Activated CD8-positive, alpha-beta memory T cell treated with anti-CD3 and anti-CD28 coated beads, Interleukin-2, amount 10 ng/mL, durations not matched to agents 7 days and 5 days (primary cell): Measurements from ENCODE around the gene HSPA12B. TPM values are rescaled to one million over a fixed set of nuclear protein-coding genes. Genes with fewer than 3 reads are reported as not detected.
A peak's percentile ranks its signal among the peaks of the same experiment; 100 is the strongest.
"Not testable (repeated sequence)": the region's sequence is repeated elsewhere in the genome, so short reads cannot be mapped to it uniquely, and the experiment has no call there.

Experiments used
- ATAC-seq: fragments of 150-1000 bp; cut with Tn5 transposase; one replicate; pipeline ENCODE4 v1.10.0; 2021; ENCODE audit warnings: moderate library complexity
- CTCF ChIA-PET: fragments of 350-600 bp; sonication (Branson Sonifier 250); formaldehyde crosslinking; loops from one replicate; lab custom pipeline; 2021; ENCODE audit warnings: antibody characterized with exemption; lab: Charles Lee
- DNase-seq: peaks from one replicate; pipeline ENCODE4 v3.0.0-alpha.2; 2020
- H3K27ac Mint-ChIP-seq: one replicate; pipeline ENCODE4 v1.8.0; 2021; ENCODE audit warnings: mild to moderate bottlenecking, mixed read lengths
- H3K27me3 Mint-ChIP-seq: one replicate; pipeline ENCODE4 v1.8.0; 2021; ENCODE audit warnings: mixed read lengths
- H3K36me3 Mint-ChIP-seq: one replicate; pipeline ENCODE4 v1.8.0; 2021; ENCODE audit warnings: mild to moderate bottlenecking, mixed read lengths
- H3K4me1 Mint-ChIP-seq: one replicate; pipeline ENCODE4 v1.8.0; 2021; ENCODE audit warnings: mixed read lengths
- H3K4me3 Mint-ChIP-seq: one replicate; pipeline ENCODE4 v1.8.0; 2021; ENCODE audit warnings: mild to moderate bottlenecking, moderate library complexity, mixed read lengths
- H3K9me3 Mint-ChIP-seq: one replicate; pipeline ENCODE4 v1.8.0; 2022; ENCODE audit warnings: low read depth, mixed read lengths
- total RNA-seq, 2 experiments: library from RNA; stranded (reverse); gene quantifications; one replicate each; pipeline ENCODE4 v1.2.3, GENCODE V29; 2021

The HSPA12B gene
- total RNA-seq, 2 experiments from 2014 or later: not detected

- Mint-ChIP-seq H3K4me3 (peak overlapping the region; percentile 83), H3K27me3 (peaks cover 3% of the 10 kb centered on the region), H3K36me3 (peaks cover 3% of the 10 kb centered on the region), H3K4me1 (peaks cover 46% of the 10 kb centered on the region), H3K27ac (no peak overlapping the region), H3K9me3 (no peaks in the 10 kb centered on the region)
- DNase-seq: no peak
- no peak for ATAC-seq
- CTCF ChIA-PET: interaction anchor here (1.0 to 7.7 kb wide), 16 partner anchors 7 to 286 kb away, joined by 3 to 65 read pairs (median 4); partner anchors contain the start of genes ADISSP and CDC25B
These were observed 53.0 kb downstream of the HSPA12B start for GRCh38 chr20:3785240-3786125.

DNA sequence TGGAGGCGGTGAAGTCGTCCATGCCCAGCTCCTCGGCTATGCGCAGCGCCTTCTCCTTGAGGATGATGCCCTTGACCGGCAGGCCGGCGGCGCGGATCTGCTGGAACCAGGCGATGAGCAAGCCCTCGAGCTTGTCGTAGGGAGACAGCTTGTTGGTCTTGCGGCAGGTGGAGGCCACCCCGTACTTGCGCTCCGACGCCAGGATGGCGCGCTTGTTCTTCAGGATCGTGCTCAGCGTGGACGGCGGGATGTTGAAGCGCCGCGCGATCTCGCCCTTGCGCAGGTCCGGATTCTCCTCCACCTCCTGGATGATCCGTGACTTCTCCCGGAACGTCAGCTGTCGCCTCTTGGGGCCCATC is 53.6 kb downstream of the HSPA12B start:
- no peaks in the 10 kb centered on the region for H3K9me3 Mint-ChIP-seq
- CTCF ChIA-PET: interaction anchor here (0.6 to 7.7 kb wide), 23 partner anchors 8 to 285 kb away, joined by 3 to 65 read pairs (median 4); partner anchors contain the start of genes ADISSP and CDC25B
- H3K27ac Mint-ChIP-seq: peak overlapping the region; percentile 81
- DNase-seq: peak; percentile 65
- peak; percentile 22 for ATAC-seq
- peak overlapping the region; percentile 83 for H3K4me3 Mint-ChIP-seq
- H3K27me3 Mint-ChIP-seq: no peaks in the 10 kb centered on the region
- peaks cover 3% of the 10 kb centered on the region for H3K36me3 Mint-ChIP-seq
- H3K4me1 Mint-ChIP-seq: peaks cover 40% of the 10 kb centered on the region

- CTCF ChIA-PET: interaction anchor here (0.6 to 7.7 kb wide), 30 partner anchors 8 to 285 kb away, joined by 3 to 65 read pairs (median 4); partner anchors contain the start of genes ADISSP, CDC25B and MAVS
- peaks cover 3% of the 10 kb centered on the region for H3K36me3 Mint-ChIP-seq
- no peaks in the 10 kb centered on the region for H3K27me3 Mint-ChIP-seq
- DNase-seq (peak; percentile 91), ATAC-seq (peak; percentile 95)
- H3K9me3 Mint-ChIP-seq: no peaks in the 10 kb centered on the region
- H3K4me3 Mint-ChIP-seq: peak within 1 kb of the TSS; percentile 83
- H3K4me1 Mint-ChIP-seq: peaks cover 34% of the 10 kb centered on the region
- peak within 1 kb of the TSS; percentile 81 for H3K27ac Mint-ChIP-seq
These were observed 54.3 kb downstream of the HSPA12B start, which contains the start of gene CENPB for GRCh38 chr20:3786665-3787323. CENPB (minus strand) TSS chr20:3786740; CDS start chr20:3786483, 257 bp downstream.

- ATAC-seq (no peak), DNase-seq (no peak)
- H3K9me3 Mint-ChIP-seq: no peaks in the 10 kb centered on the region
- peak overlapping the region; percentile 70 for H3K4me3 Mint-ChIP-seq
- H3K27me3 Mint-ChIP-seq: no peaks in the 10 kb centered on the region
- CTCF ChIA-PET: interaction anchor here (0.6 to 7.7 kb wide), 14 partner anchors 8 to 202 kb away, joined by 3 to 65 read pairs (median 4); partner anchors contain the start of genes ADISSP, CDC25B and MAVS
- peaks cover 34% of the 10 kb centered on the region for H3K4me1 Mint-ChIP-seq
- no peak overlapping the region for H3K27ac Mint-ChIP-seq
- peaks cover 3% of the 10 kb centered on the region for H3K36me3 Mint-ChIP-seq
These were observed 55.0 kb downstream of the HSPA12B start for GRCh38 chr20:3787324-3788014.

GRCh38 chr20:3788685-3789155 is 56.2 kb downstream of the HSPA12B start:
- no peak overlapping the region for H3K27ac Mint-ChIP-seq
- peaks cover 3% of the 10 kb centered on the region for H3K36me3 Mint-ChIP-seq
- H3K27me3 Mint-ChIP-seq: no peaks in the 10 kb centered on the region
- no peak for ATAC-seq
- H3K4me3 Mint-ChIP-seq: peak overlapping the region; percentile 36
- CTCF ChIA-PET: interaction anchor here (1.7 to 7.7 kb wide), 3 partner anchors 7 to 66 kb away, joined by 5 to 65 read pairs (median 7); partner anchors contain the start of genes ADISSP and CDC25B
- H3K4me1 Mint-ChIP-seq: peaks cover 29% of the 10 kb centered on the region
- H3K9me3 Mint-ChIP-seq: no peaks in the 10 kb centered on the region
- DNase-seq: no peak

- H3K4me3 Mint-ChIP-seq, H3K36me3 Mint-ChIP-seq, ATAC-seq, DNase-seq, H3K27ac Mint-ChIP-seq, H3K27me3 Mint-ChIP-seq, H3K9me3 Mint-ChIP-seq: not testable (repeated sequence)
- peaks cover 30% of the 10 kb centered on the region for H3K4me1 Mint-ChIP-seq
- CTCF ChIA-PET: interaction anchor here (2.5 to 7.7 kb wide), 2 partner anchors 22 to 66 kb away, joined by 5 to 65 read pairs; partner anchors contain the start of gene ADISSP
These were observed 56.7 kb downstream of the HSPA12B start for GRCh38 chr20:3789201-3789600.

DNA sequence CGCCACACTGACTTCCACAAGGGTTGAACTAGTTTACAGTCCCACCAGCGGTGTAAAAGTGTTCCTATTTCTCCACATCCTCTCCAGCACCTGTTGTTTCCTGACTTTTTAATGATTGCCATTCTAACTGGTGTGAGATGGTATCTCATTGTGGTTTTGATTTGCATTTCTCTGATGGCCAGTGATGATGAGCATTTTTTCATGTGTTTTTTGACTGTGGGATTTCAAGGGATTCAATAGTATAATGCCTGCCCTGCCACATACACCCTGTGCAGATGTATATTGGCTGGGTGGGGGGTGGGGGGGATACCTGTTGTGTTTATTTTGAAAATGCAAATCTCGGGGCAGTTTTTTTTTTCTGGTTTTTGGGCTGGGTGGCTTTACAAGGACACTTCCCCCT is 61.7 kb downstream of the HSPA12B start:
- H3K36me3 Mint-ChIP-seq: peaks cover 25% of the 10 kb centered on the region
- CTCF ChIA-PET: interaction anchor here (1.4 to 2.3 kb wide), 4 partner anchors 16 to 58 kb away, joined by 4 to 51 read pairs (median 10); partner anchors contain the start of gene AP5S1
- not testable (repeated sequence) for H3K27me3 Mint-ChIP-seq, H3K4me3 Mint-ChIP-seq, DNase-seq, H3K27ac Mint-ChIP-seq, H3K9me3 Mint-ChIP-seq, ATAC-seq
- H3K4me1 Mint-ChIP-seq: peaks cover 23% of the 10 kb centered on the region

- CTCF ChIA-PET: interaction anchor here (1.0 to 2.3 kb wide), 9 partner anchors 7 to 61 kb away, joined by 3 to 51 read pairs (median 5); partner anchors contain the start of genes AP5S1 and CENPB
- peaks cover 30% of the 10 kb centered on the region for H3K4me1 Mint-ChIP-seq
- no peak for ATAC-seq
- H3K9me3 Mint-ChIP-seq: no peaks in the 10 kb centered on the region
- no peak for DNase-seq
- H3K36me3 Mint-ChIP-seq: peaks cover 31% of the 10 kb centered on the region
- peak overlapping the region; percentile 94 for H3K4me3 Mint-ChIP-seq
- H3K27ac Mint-ChIP-seq: peak overlapping the region; percentile 95
- no peaks in the 10 kb centered on the region for H3K27me3 Mint-ChIP-seq
These were observed 62.4 kb downstream of the HSPA12B start for GRCh38 chr20:3794701-3795420.

GRCh38 chr20:3795511-3796468 is 63.3 kb downstream of the HSPA12B start, which contains the start of gene CDC25B:
CDC25B (plus strand) TSS chr20:3796310; CDS start chr20:3796532, 222 bp downstream.
- Mint-ChIP-seq H3K4me1 (peaks cover 35% of the 10 kb centered on the region), H3K27me3 (no peaks in the 10 kb centered on the region), H3K4me3 (peak within 1 kb of the TSS; percentile 94), H3K9me3 (no peaks in the 10 kb centered on the region), H3K27ac (peak within 1 kb of the TSS; percentile 95), H3K36me3 (peaks cover 40% of the 10 kb centered on the region)
- CTCF ChIA-PET: interaction anchor here (1.0 to 2.3 kb wide), 10 partner anchors 8 to 79 kb away, joined by 3 to 51 read pairs (median 4); partner anchors contain the start of genes AP5S1 and CENPB
- peak; percentile 97 for DNase-seq
- peak; percentile 79 for ATAC-seq

DNA sequence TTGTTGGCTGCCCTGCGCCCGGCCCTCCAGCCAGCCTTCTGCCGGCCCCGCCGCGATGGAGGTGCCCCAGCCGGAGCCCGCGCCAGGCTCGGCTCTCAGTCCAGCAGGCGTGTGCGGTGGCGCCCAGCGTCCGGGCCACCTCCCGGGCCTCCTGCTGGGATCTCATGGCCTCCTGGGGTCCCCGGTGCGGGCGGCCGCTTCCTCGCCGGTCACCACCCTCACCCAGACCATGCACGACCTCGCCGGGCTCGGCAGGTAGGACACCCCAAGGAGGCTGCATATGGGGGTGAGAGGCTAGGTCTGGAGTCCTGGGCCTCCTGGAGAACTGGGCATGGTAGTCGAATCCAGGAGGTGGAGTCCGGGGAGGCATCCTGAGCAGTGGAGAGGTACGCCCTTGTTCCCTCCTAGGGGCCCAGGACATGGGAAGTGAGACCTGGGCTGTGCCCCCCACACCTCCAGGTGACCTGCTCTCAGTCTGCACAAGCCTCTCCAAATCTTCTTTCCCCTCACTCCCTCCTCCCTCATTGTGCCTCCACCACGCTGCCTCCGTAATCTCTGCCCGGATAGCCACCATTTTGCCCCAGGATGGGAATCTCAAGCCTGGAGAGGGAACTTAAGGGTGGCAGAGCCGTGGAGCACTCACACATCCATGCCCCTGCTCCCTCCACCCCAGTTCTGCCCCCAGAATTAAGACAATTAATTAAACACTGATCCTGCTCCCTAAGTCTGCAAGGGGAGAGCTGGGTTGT is 64.2 kb downstream of the HSPA12B start:
- H3K9me3 Mint-ChIP-seq: no peaks in the 10 kb centered on the region
- H3K27ac Mint-ChIP-seq: peak overlapping the region; percentile 85
- H3K27me3 Mint-ChIP-seq: no peaks in the 10 kb centered on the region
- peaks cover 49% of the 10 kb centered on the region for H3K36me3 Mint-ChIP-seq
- peaks cover 40% of the 10 kb centered on the region for H3K4me1 Mint-ChIP-seq
- peak; percentile 53 for DNase-seq
- CTCF ChIA-PET: interaction anchor here (1.1 to 2.3 kb wide), 6 partner anchors 9 to 80 kb away, joined by 3 to 51 read pairs (median 8); partner anchors contain the start of genes AP5S1 and CENPB
- peak; percentile 0 for ATAC-seq
- H3K4me3 Mint-ChIP-seq: peak overlapping the region; percentile 94
